ENCODE results near the gene ALKBH5.

- no peak for TF ChIP-seq CTCF (conservative IDR thresholded peaks at IDR 0.05; ENCODE audit: low read depth, low read length)
- no peak for TF ChIP-seq EZH2 (IDR thresholded peaks at IDR 0.05; ENCODE audit: borderline replicate concordance, low read depth, low read length, poor library complexity, severe bottlenecking)
Observed at GRCh38 chr17:18146259-18146658, 37.4 kb upstream of the ALKBH5 start.

All from A673 (cell line).